SK-N-SH (cell line): ENCODE results near the gene SCGB1C2.

Source experiments
- CTCF ChIP-seq: fragments of 200-600 bp; sonication (generic); IDR thresholded peaks from 2 replicates; pipeline ENCODE4 v1.6.1; 2017; ENCODE audit warnings: antibody characterized with exemption, mild to moderate bottlenecking, moderate library complexity
- POLR2AphosphoS5 ChIP-seq: IDR thresholded peaks from 2 replicates; pipeline ENCODE4 v1.6.1; 2012; ENCODE audit warnings: low read depth, low read length

DNA sequence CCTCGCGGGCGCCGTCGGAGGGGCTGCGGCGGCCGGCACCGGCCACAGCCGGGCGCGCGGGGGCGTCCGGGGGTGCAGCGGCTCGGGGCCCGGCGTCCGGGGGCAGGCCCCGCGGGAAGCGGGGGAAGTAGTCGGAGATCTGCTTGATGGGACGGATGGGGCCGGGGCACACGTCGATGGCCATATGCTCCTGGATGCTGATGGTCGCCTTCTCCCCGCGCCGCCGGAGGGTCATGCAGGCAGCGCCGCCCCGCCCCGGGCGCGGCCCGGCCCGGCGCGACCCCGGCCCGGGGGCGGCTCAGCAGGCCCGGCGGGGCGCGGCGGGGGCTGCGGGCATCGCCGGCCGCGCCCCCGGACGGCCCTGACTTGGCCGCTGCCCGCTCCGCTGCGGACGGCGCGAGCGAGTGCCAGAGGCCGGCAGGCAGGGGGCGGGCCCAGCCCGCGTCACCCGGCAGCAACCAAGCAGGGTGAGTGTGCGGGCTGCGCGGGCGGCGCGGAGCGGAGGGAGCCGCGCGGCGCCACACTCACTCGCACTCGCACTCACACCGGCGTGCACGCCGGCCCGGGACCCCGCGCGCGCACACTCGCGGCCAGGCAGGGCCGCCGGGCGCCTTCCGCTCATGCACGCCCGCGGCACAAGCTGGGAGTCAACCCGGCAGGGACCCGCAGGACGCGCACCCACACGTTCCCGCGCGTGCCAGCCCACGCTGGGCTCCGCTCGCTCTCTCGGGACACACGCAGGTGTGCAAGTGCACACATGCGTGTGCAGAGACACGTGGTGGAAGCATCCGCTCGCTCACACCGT is 44.1 kb downstream of the SCGB1C2 start, which contains the start of gene DOC2B:
- TF ChIP-seq POLR2AphosphoS5 (no peak), CTCF (no peak)
